Measurements from ENCODE around the gene MSH5.

The MSH5 gene

DNA sequence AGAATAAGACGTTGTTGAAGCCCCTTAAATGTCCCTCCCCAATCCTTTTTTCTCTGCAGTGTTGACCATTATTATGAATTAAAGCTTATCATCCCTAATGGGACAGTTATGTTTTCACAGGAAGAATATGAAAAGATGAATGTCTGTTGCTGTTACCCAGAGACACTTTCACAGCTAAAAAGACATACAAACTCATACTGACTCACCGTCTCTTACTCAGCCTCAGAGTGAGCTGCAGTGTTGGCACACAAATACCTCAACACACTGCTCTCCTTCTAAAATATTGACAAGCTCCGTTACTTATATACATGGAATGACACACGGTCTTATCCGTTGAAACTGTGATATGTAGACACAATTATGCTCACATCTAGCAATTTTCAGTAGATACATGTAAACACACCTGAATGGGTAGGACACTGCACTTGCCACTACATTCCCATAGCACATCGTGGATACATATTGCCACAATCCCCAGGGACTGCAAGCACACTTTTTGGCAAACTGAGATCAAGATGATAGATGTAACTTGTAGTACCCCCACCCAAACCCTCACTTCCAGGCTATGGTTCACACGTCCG is 13.0 kb downstream of the MSH5 start:
- no peaks in the 10 kb centered on the region for H3K9me3 ChIP-seq (ENCODE audit: insufficient read depth, low read length)
- peaks cover 3% of the 10 kb centered on the region; the same call in 1 of the 2 replicates for H3K36me3 ChIP-seq (ENCODE audit: low read length)
- H3K27ac ChIP-seq (ENCODE audit: low read depth, low read length) = no peak overlapping the region
- no peaks in the 10 kb centered on the region for H3K9me2 ChIP-seq (replicated peaks; ENCODE audit: insufficient read depth, low read length)
- H3K9ac ChIP-seq (ENCODE audit: low read length) = no peak overlapping the region
- H3F3A ChIP-seq (ENCODE audit: insufficient read depth) = 0 out of 2 replicates have a peak, but pooled peaks cover 12% of the 10 kb centered on the region
- H3K4me3 ChIP-seq (ENCODE audit: insufficient read depth, low read length, poor library complexity, severe bottlenecking) = no peak overlapping the region
- no peak overlapping the region for H3K4me2 ChIP-seq (ENCODE audit: low read depth, low read length, poor library complexity, severe bottlenecking)
- H3K27me3 ChIP-seq (ENCODE audit: low read length) = no peaks in the 10 kb centered on the region
- no peaks in the 10 kb centered on the region for H3K79me2 ChIP-seq (ENCODE audit: insufficient read depth, low read length)
- H4K20me1 ChIP-seq (ENCODE audit: low read depth, low read length) = no peaks in the 10 kb centered on the region
- no peak for TF ChIP-seq EZH2phosphoT487 (conservative IDR thresholded peaks at IDR 0.05; ENCODE audit: low read length)
- TF ChIP-seq, protein P1, sequence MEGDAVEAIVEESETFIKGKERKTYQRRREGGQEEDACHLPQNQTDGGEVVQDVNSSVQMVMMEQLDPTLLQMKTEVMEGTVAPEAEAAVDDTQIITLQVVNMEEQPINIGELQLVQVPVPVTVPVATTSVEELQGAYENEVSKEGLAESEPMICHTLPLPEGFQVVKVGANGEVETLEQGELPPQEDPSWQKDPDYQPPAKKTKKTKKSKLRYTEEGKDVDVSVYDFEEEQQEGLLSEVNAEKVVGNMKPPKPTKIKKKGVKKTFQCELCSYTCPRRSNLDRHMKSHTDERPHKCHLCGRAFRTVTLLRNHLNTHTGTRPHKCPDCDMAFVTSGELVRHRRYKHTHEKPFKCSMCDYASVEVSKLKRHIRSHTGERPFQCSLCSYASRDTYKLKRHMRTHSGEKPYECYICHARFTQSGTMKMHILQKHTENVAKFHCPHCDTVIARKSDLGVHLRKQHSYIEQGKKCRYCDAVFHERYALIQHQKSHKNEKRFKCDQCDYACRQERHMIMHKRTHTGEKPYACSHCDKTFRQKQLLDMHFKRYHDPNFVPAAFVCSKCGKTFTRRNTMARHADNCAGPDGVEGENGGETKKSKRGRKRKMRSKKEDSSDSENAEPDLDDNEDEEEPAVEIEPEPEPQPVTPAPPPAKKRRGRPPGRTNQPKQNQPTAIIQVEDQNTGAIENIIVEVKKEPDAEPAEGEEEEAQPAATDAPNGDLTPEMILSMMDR (IDR thresholded peaks at IDR 0.05; ENCODE audit: insufficient read depth, low read length, poor library complexity, severe bottlenecking) = no peak
- H2AFZ ChIP-seq (ENCODE audit: low read depth, low read length, severe bottlenecking) = no peak overlapping the region

DNA sequence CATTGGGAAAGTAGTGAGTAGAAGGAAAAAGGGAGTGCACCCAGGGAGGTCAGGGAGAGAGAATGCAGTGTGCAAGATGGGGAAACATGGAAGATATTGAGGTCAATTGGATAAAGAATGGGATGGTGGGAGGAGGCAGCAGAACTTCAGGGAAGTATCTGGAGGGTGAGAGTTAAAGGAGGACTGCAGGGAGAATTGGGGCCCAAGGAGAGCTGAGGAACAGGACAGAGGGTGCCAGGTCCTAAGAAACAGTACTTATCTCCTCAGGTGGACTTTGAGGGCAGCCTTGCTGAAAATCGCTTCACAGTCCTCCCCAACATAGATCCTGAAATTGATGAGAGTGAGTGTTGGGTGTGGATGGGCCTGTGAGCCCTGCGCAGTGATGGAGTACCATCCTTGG is 18.5 kb downstream of the MSH5 start:
- no peaks in the 10 kb centered on the region for H3K27me3 ChIP-seq (ENCODE audit: low read length)
- H3K36me3 ChIP-seq (ENCODE audit: low read length) = peaks cover 8% of the 10 kb centered on the region; the same call in 1 of the 2 replicates
- TF ChIP-seq EZH2phosphoT487 (conservative IDR thresholded peaks at IDR 0.05; ENCODE audit: low read length) = no peak
- TF ChIP-seq, protein P1 (IDR thresholded peaks at IDR 0.05; ENCODE audit: insufficient read depth, low read length, poor library complexity, severe bottlenecking) = no peak
- H3K9me2 ChIP-seq (replicated peaks; ENCODE audit: insufficient read depth, low read length) = no peaks in the 10 kb centered on the region
- no peak overlapping the region for H3K9ac ChIP-seq (ENCODE audit: low read length)
- no peaks in the 10 kb centered on the region for H3K9me3 ChIP-seq (ENCODE audit: insufficient read depth, low read length)
- H3K4me2 ChIP-seq (ENCODE audit: low read depth, low read length, poor library complexity, severe bottlenecking) = no peak overlapping the region
- H2AFZ ChIP-seq (ENCODE audit: low read depth, low read length, severe bottlenecking) = no peak overlapping the region
- H3K79me2 ChIP-seq (ENCODE audit: insufficient read depth, low read length) = no peaks in the 10 kb centered on the region
- H3K27ac ChIP-seq (ENCODE audit: low read depth, low read length) = no peak overlapping the region
- no peak overlapping the region for H3K4me3 ChIP-seq (ENCODE audit: insufficient read depth, low read length, poor library complexity, severe bottlenecking)
- H3F3A ChIP-seq (ENCODE audit: insufficient read depth) = no peaks in the 10 kb centered on the region
- no peaks in the 10 kb centered on the region for H4K20me1 ChIP-seq (ENCODE audit: low read depth, low read length)

DNA sequence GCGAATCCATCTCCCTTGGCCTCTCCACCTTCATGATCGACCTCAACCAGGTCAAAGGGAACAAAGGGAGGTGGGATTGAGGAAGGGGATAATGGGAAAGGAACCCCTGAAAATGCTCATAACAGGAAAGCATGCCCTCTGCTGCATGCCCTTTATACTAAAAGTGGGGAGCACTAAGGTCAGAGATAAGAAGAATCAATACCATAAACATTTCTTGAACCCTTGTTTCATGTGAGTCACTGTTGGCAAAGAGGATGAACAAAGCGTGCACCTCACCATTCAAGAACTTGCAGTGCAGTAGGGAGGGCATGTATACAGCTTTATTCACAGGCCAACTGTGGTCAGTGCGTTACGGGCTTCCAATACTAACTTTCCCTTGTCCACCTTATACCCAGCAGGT is 21.0 kb downstream of the MSH5 start:
- TF ChIP-seq, protein P1 (IDR thresholded peaks at IDR 0.05; ENCODE audit: insufficient read depth, low read length, poor library complexity, severe bottlenecking) = no peak
- TF ChIP-seq EZH2phosphoT487 (conservative IDR thresholded peaks at IDR 0.05; ENCODE audit: low read length) = no peak
- no peaks in the 10 kb centered on the region for H3K79me2 ChIP-seq (ENCODE audit: insufficient read depth, low read length)
- H3K9ac ChIP-seq (ENCODE audit: low read length) = no peak overlapping the region
- no peak overlapping the region for H3K27ac ChIP-seq (ENCODE audit: low read depth, low read length)
- H3K36me3 ChIP-seq (ENCODE audit: low read length) = peaks cover 8% of the 10 kb centered on the region; the same call in 1 of the 2 replicates
- no peak overlapping the region for H3K4me2 ChIP-seq (ENCODE audit: low read depth, low read length, poor library complexity, severe bottlenecking)
- H3K9me3 ChIP-seq (ENCODE audit: insufficient read depth, low read length) = no peaks in the 10 kb centered on the region
- no peaks in the 10 kb centered on the region for H4K20me1 ChIP-seq (ENCODE audit: low read depth, low read length)
- no peaks in the 10 kb centered on the region for H3K9me2 ChIP-seq (replicated peaks; ENCODE audit: insufficient read depth, low read length)
- H3F3A ChIP-seq (ENCODE audit: insufficient read depth) = peaks cover 8% of the 10 kb centered on the region
- H2AFZ ChIP-seq (ENCODE audit: low read depth, low read length, severe bottlenecking) = no peak overlapping the region
- no peak overlapping the region for H3K4me3 ChIP-seq (ENCODE audit: insufficient read depth, low read length, poor library complexity, severe bottlenecking)
- H3K27me3 ChIP-seq (ENCODE audit: low read length) = no peaks in the 10 kb centered on the region

Measured in SU-DHL-6 (cell line).